MM.1S (cell line): ENCODE results near the gene ZCCHC24.

Source experiments
- DNase-seq: peaks from one replicate; pipeline ENCODE4 v3.0.0-alpha.2; 2015
- H2AFZ ChIP-seq: fragments of 300-600 bp; sonication (generic); 2 replicates; pipeline ENCODE4 v1.6.0; 2016; ENCODE audit warnings: antibody characterized with exemption, low read length
- H3F3A ChIP-seq: fragments of 300-600 bp; sonication (generic); 2 replicates; pipeline ENCODE4 v1.6.1; 2016; ENCODE audit warnings: mild to moderate bottlenecking, antibody characterized with exemption, low read length, moderate library complexity, mixed read lengths; ENCODE audit not compliant: insufficient read depth
- H3K27ac ChIP-seq: fragments of 300-600 bp; sonication (generic); 2 replicates; pipeline ENCODE4 v1.5.1; 2016; ENCODE audit warnings: mild to moderate bottlenecking, low read length
- H3K27me3 ChIP-seq: fragments of 300-600 bp; sonication (generic); replicated peaks from 2 replicates; pipeline ENCODE4 v1.6.0; 2016; ENCODE audit warnings: low read length; ENCODE audit not compliant: insufficient read depth
- H3K36me3 ChIP-seq: fragments of 300-600 bp; sonication (generic); replicated peaks from 2 replicates; pipeline ENCODE4 v1.6.1; 2016; ENCODE audit warnings: mild to moderate bottlenecking, low read length, mixed read lengths; ENCODE audit not compliant: insufficient read depth
- H3K4me1 ChIP-seq: fragments of 300-600 bp; sonication (generic); 2 replicates; pipeline ENCODE4 v1.6.1; 2016; ENCODE audit warnings: low read length, mixed read lengths
- H3K4me2 ChIP-seq: fragments of 300-600 bp; sonication (generic); 2 replicates; pipeline ENCODE4 v1.6.0; 2016; ENCODE audit warnings: low read depth, low read length
- H3K4me3 ChIP-seq: fragments of 300-600 bp; sonication (generic); 2 replicates; pipeline ENCODE4 v1.5.1; 2016; ENCODE audit warnings: low read length, mixed read lengths
- H3K79me2 ChIP-seq: fragments of 300-600 bp; sonication (generic); 2 replicates; pipeline ENCODE4 v1.6.1; 2016; ENCODE audit warnings: mixed run types, low read length, mixed read lengths
- H3K9ac ChIP-seq: fragments of 300-600 bp; sonication (generic); 2 replicates; pipeline ENCODE4 v1.6.1; 2016; ENCODE audit warnings: low read length, mixed read lengths
- H3K9me2 ChIP-seq: fragments of 300-600 bp; sonication (generic); replicated peaks from 2 replicates; pipeline ENCODE4 v1.6.1; 2016; ENCODE audit warnings: mild to moderate bottlenecking, low read length, mixed read lengths; ENCODE audit not compliant: insufficient read depth
- H3K9me3 ChIP-seq: fragments of 300-600 bp; sonication (generic); replicated peaks from 2 replicates; pipeline ENCODE4 v1.6.1; 2016; ENCODE audit warnings: mild to moderate bottlenecking, low read length, mixed read lengths; ENCODE audit not compliant: insufficient read depth
- H4K20me1 ChIP-seq: fragments of 300-600 bp; sonication (generic); 2 replicates; pipeline ENCODE4 v1.6.1; 2016; ENCODE audit warnings: mild to moderate bottlenecking, low read length, moderate library complexity, mixed read lengths; ENCODE audit not compliant: insufficient read depth
- EZH2 ChIP-seq: fragments of 300-600 bp; sonication (generic); optimal IDR thresholded peaks from 2 replicates; pipeline ENCODE3; 2017; ENCODE audit warnings: low read depth, mild to moderate bottlenecking, antibody characterized with exemption, low read length, mixed read lengths
- EZH2phosphoT487 ChIP-seq: fragments of 300-600 bp; sonication (generic); IDR thresholded peaks from 2 replicates; pipeline ENCODE4 v1.6.1; 2018; ENCODE audit warnings: antibody characterized with exemption, low read length
- TF ChIP-seq, protein P1 (sequence below): fragments of 300-600 bp; sonication (generic); IDR thresholded peaks from 2 replicates; pipeline ENCODE4 v1.5.1; 2016; ENCODE audit warnings: antibody characterized with exemption, low read length, mixed read lengths

ZCCHC24 gene

DNA sequence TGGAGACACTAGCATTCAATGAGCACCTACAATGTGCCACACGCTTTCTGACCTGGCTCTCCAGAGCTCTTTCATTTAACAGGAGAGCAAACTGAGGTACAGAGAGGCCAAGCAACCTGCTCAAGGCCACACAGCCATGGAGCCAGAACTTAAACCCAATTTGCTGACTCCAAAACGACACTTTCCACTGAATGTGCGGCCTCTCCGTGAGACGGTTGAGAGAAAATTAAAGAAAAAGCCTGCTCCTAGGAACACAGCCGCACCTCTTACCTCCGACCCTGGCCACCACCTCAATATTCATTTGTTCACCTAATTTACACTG lies 42.8 kb downstream of the ZCCHC24 start:
- no peak overlapping the region for H3K9ac ChIP-seq

DNA sequence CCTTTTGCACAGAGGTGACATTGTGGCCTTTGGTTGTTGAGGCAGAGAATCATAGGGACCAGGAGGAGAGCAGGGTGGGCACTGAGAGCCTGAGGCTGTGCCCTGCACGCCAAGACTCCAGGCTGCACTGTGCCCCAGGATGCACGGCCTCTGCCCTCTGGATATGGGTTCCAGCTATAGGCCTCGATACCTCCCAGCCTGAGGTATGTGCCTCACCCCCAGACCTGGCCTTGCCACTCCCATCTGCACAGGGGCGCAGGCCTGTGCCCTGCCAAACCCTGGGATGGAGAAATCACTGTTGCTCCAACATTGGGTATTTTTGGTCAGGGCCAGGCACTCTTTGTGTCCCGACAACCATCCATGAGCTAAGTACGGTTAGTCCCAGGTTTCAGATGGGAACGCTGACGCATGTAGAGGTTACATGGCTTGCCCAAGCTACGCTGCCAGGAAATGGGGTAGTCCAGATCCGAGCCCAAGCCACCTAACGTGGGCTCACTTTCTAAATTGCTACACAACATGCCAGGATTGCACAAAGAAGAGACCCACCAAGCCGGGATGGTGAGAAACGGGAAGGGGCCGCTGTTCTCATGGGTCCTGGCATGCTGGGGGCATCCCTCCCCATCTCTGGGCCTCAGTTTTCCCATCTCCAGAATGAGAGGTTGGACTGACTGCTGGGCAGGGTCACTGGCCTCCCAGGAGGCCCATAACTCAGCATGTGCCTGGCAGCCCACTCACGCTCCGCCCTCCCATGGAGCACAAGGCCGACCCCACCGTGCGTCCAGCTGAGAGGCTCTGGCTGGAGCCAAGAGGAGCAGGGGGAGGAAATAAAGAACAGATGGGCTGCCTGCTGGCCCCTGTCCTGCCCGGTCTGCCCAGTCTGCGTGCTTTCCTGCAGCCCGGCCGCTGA lies 44.2 kb downstream of the ZCCHC24 start:
- Histone ChIP-seq H3K27ac (no peak overlapping the region), H3K4me1 (peaks cover 10% of the 10 kb centered on the region), H3K4me3 (no peak overlapping the region)

More for the DNA sequence above, 42.8 kb downstream of the ZCCHC24 start:
- Histone ChIP-seq H3K27ac (no peak overlapping the region), H3F3A (no peaks in the 10 kb centered on the region), H3K9me3 (no peaks in the 10 kb centered on the region), H3K4me1 (peaks cover 10% of the 10 kb centered on the region), H3K27me3 (no peaks in the 10 kb centered on the region), H3K9me2 (no peaks in the 10 kb centered on the region), H4K20me1 (no peaks in the 10 kb centered on the region), H3K4me2 (no peak overlapping the region), H3K36me3 (no peaks in the 10 kb centered on the region), H2AFZ (no peak overlapping the region), H3K79me2 (no peaks in the 10 kb centered on the region), H3K4me3 (no peak overlapping the region)
- DNase-seq: no peak
- TF ChIP-seq, protein P1, sequence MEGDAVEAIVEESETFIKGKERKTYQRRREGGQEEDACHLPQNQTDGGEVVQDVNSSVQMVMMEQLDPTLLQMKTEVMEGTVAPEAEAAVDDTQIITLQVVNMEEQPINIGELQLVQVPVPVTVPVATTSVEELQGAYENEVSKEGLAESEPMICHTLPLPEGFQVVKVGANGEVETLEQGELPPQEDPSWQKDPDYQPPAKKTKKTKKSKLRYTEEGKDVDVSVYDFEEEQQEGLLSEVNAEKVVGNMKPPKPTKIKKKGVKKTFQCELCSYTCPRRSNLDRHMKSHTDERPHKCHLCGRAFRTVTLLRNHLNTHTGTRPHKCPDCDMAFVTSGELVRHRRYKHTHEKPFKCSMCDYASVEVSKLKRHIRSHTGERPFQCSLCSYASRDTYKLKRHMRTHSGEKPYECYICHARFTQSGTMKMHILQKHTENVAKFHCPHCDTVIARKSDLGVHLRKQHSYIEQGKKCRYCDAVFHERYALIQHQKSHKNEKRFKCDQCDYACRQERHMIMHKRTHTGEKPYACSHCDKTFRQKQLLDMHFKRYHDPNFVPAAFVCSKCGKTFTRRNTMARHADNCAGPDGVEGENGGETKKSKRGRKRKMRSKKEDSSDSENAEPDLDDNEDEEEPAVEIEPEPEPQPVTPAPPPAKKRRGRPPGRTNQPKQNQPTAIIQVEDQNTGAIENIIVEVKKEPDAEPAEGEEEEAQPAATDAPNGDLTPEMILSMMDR: no peak
- no peak for TF ChIP-seq EZH2
- no peak for TF ChIP-seq EZH2phosphoT487

DNA sequence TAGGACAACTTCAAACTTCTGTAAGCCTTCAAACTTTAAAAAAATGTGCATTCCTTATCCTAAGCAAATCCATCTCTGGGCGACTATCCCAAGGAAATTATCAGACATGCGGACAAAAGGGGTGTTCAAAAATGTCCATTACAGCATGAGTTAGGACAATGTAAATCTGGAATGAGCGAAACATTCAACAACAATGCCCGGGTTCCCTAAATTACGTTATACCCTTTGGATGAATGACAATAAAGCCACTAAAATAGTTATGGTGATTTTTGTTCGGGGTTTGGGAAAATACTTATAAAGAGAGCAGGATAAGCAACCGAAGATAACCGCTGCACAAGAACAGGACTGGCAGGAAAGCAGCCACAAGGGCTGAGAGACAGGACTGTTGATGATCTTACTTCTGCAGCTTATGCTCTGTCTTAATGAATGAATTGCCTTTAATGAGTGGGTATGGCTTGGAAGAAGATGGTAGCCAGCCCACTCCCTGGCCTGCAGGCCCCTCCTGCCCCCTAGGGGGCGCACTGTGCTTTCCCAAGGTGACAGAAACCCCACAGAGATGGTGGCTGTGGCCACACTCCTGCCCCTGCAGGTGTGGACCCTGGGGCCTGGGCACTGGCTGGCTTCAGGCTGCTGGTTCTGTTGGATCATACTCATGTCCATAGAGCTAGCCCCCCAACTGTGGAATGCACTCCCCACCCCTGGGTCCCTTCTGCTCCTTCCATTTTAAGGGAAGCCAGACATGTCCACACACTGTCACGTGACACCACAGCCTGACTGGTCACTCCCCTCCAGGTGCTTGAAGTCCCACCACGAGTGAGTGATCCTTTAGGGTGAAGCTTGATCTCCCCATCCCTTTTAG lies 45.0 kb downstream of the ZCCHC24 start:
- TF ChIP-seq, protein P1: peak; percentile 91
- TF ChIP-seq EZH2 (no peak), EZH2phosphoT487 (no peak)
- DNase-seq: peak; percentile 52
- Histone ChIP-seq H2AFZ (no peak overlapping the region), H3K9me2 (no peaks in the 10 kb centered on the region), H3K4me1 (peaks cover 3% of the 10 kb centered on the region), H3K36me3 (no peaks in the 10 kb centered on the region), H4K20me1 (no peaks in the 10 kb centered on the region), H3K9ac (no peak overlapping the region), H3K4me2 (no peak overlapping the region), H3K27me3 (no peaks in the 10 kb centered on the region), H3K79me2 (no peaks in the 10 kb centered on the region), H3K27ac (no peak overlapping the region), H3K4me3 (no peak overlapping the region), H3K9me3 (no peaks in the 10 kb centered on the region), H3F3A (no peaks in the 10 kb centered on the region)

More for the DNA sequence above, 44.2 kb downstream of the ZCCHC24 start:
- Histone ChIP-seq H3F3A (no peaks in the 10 kb centered on the region), H3K36me3 (no peaks in the 10 kb centered on the region), H2AFZ (no peak overlapping the region), H3K79me2 (no peaks in the 10 kb centered on the region), H3K9me2 (no peaks in the 10 kb centered on the region), H4K20me1 (no peaks in the 10 kb centered on the region), H3K9ac (no peak overlapping the region), H3K4me2 (no peak overlapping the region), H3K27me3 (no peaks in the 10 kb centered on the region), H3K9me3 (no peaks in the 10 kb centered on the region)
- TF ChIP-seq, protein P1: no peak
- TF ChIP-seq EZH2 (no peak), EZH2phosphoT487 (no peak)
- DNase-seq: no peak
